CD4-positive, CD25-positive, alpha-beta regulatory T cell (primary cell): Measurements from ENCODE around the gene EFL1. TPM values are rescaled to one million over a fixed set of nuclear protein-coding genes. Genes with fewer than 3 reads are reported as not detected.

Source experiments
- ATAC-seq, 2 donors: fragments of 150-1000 bp; cut with Tn5 transposase; one replicate each; pipeline ENCODE4 v1.10.0; 2021; ENCODE audit warnings: low read depth in 2 of 2, moderate number of reproducible peaks in 2 of 2, moderate library complexity in 1 of 2
- DNase-seq, 3 donors: peaks; one replicate each; pipeline versions ENCODE4 v3.0.0 to v3.0.0-alpha.2; 2012 to 2022; ENCODE audit warnings: mixed read lengths in 1 of 3
- H3K27ac ChIP-seq: one replicate; pipeline ENCODE4 v1.7.0; 2013; ENCODE audit warnings: mild to moderate bottlenecking, low read length; ENCODE audit not compliant: insufficient read depth, poor library complexity, severe bottlenecking
- H3K27me3 ChIP-seq: one replicate; pipeline ENCODE4 v1.7.0; 2013; ENCODE audit warnings: low read length; ENCODE audit not compliant: control insufficient read depth, insufficient read depth
- H3K36me3 ChIP-seq: one replicate; pipeline ENCODE4 v1.7.0; 2013; ENCODE audit warnings: mild to moderate bottlenecking, low read length, moderate library complexity; ENCODE audit not compliant: control insufficient read depth, insufficient read depth
- H3K4me1 ChIP-seq: 2 replicates; pipeline ENCODE4 v1.7.0; 2013; ENCODE audit warnings: mild to moderate bottlenecking, low read length; ENCODE audit not compliant: insufficient read depth, control insufficient read depth, poor library complexity, severe bottlenecking
- H3K4me3 ChIP-seq: one replicate; pipeline ENCODE4 v1.7.0; 2013; ENCODE audit warnings: low read depth, mild to moderate bottlenecking, low read length, moderate library complexity
- H3K9me3 ChIP-seq, 2 experiments: 1 replicate in 1 of 2; 2 replicates in 1 of 2; pipeline ENCODE4 v1.7.0; 2013; ENCODE audit warnings: low read length in 2 of 2, mild to moderate bottlenecking in 1 of 2, moderate library complexity in 1 of 2; ENCODE audit not compliant: control insufficient read depth in 2 of 2
- H3K27ac Mint-ChIP-seq, 3 donors: one replicate each; pipeline ENCODE4 v1.8.0; 2020 to 2022; ENCODE audit warnings: mild to moderate bottlenecking in 3 of 3, mixed read lengths in 3 of 3, moderate library complexity in 2 of 3
- H3K27me3 Mint-ChIP-seq: one replicate; pipeline ENCODE4 v1.8.0; 2022; ENCODE audit warnings: mild to moderate bottlenecking, mixed read lengths
- H3K36me3 Mint-ChIP-seq: one replicate; pipeline ENCODE4 v1.8.0; 2020; ENCODE audit warnings: mixed read lengths
- H3K4me1 Mint-ChIP-seq, 4 donors: one replicate each; pipeline ENCODE4 v1.8.0; 2020 to 2022; ENCODE audit warnings: mixed read lengths in 4 of 4, mild to moderate bottlenecking in 1 of 4
- H3K4me3 Mint-ChIP-seq, 4 donors: one replicate each; pipeline ENCODE4 v1.8.0; 2020 to 2022; ENCODE audit warnings: mild to moderate bottlenecking in 4 of 4, mixed read lengths in 4 of 4, moderate library complexity in 3 of 4
- H3K9me3 Mint-ChIP-seq, 7 donors: one replicate each; pipeline ENCODE4 v1.8.0; 2020 to 2022; ENCODE audit warnings: mixed read lengths in 7 of 7, mild to moderate bottlenecking in 3 of 7, moderate library complexity in 2 of 7
- polyA plus RNA-seq, 4 donors: library from polyadenylated mRNA; unstranded; fragments of 300-500 nt; fragmentation: Illumina TruSeq; gene quantifications; one replicate each; pipeline ENCODE4 v1.2.3, GENCODE V29; 2021
- total RNA-seq: library from RNA; stranded (reverse); gene quantifications from one replicate; pipeline ENCODE4 v1.2.3, GENCODE V29; 2022

EFL1 gene
- total and polyA plus RNA-seq, 5 donors from 2014 or later, result 11.6 to 18.2 (median 16.3) TPM

DNA sequence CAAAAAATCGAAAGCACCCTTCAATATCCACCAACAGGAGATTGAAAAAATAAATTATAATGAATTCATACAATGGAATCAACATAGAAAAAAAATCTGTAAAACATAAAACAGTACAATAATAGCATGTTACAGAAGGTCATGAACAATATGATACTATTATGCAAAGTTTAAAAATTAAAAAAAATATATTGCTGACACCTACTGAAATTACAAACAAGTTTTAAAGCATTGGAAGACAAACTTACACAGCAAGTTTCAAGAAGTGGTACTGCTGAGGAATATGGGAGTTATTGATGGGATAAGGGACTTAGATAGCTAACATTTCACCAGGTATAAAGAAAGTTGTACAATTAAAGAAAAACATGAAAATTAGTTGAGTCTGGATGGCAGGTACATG, 89.4 kb downstream of the EFL1 start:
- H3K27ac Mint-ChIP-seq, result no peak overlapping the region

GRCh38 chr15:82172506-82172905, 90.0 kb downstream of the EFL1 start:
- DNase-seq (no peak), ATAC-seq (no peak)
- H3K27ac Mint-ChIP-seq, result no peak overlapping the region
- no peak overlapping the region for H3K4me3 ChIP-seq
- H3K36me3 ChIP-seq, result no peaks in the 10 kb centered on the region
- H3K9me3 Mint-ChIP-seq, result no peaks in the 10 kb centered on the region
- H3K27me3 Mint-ChIP-seq, result no peaks in the 10 kb centered on the region
- H3K27ac ChIP-seq, result no peak overlapping the region
- H3K4me3 Mint-ChIP-seq, result no peak overlapping the region
- peaks cover 17% of the 10 kb centered on the region for H3K36me3 Mint-ChIP-seq
- H3K27me3 ChIP-seq, result no peaks in the 10 kb centered on the region
- H3K9me3 ChIP-seq, result no peaks in the 10 kb centered on the region
- H3K4me1 Mint-ChIP-seq, result peaks cover 0 to 14% (median 2%) of the 10 kb centered on the region in 4 donors
- H3K4me1 ChIP-seq, result no peaks in the 10 kb centered on the region

More for the DNA sequence above, 89.4 kb downstream of the EFL1 start:
- DNase-seq, result no peak
- H3K9me3 ChIP-seq, result no peaks in the 10 kb centered on the region
- ATAC-seq, result no peak
- Mint-ChIP-seq H3K27me3 (no peaks in the 10 kb centered on the region), H3K4me3 (no peak overlapping the region), H3K4me1 (peaks cover 0 to 19% (median 5%) of the 10 kb centered on the region in 4 donors), H3K9me3 (no peaks in the 10 kb centered on the region), H3K36me3 (peaks cover 17% of the 10 kb centered on the region)
- no peak overlapping the region for H3K4me3 ChIP-seq
- H3K27me3 ChIP-seq, result no peaks in the 10 kb centered on the region
- H3K4me1 ChIP-seq, result no peaks in the 10 kb centered on the region
- H3K27ac ChIP-seq, result no peak overlapping the region
- no peaks in the 10 kb centered on the region for H3K36me3 ChIP-seq

DNA sequence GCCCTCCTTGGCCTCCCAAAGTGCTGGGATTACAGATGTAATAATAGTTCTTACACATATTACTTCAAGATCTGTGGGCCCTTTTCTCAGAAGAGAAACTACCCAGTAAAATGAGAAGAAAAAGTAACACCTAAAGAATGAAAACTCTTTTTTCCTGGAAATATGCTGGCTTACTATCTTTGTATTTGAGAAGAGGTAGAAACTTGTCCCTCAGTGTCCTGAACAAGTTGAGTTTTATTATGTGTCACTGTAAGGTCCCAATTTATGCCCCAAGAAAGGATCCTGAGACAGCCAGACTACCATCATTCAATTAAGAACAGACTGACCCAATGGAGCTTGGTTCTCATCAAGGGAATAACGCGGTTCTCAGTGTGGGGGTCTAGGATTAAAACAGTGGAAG, 93.8 kb downstream of the EFL1 start:
- Mint-ChIP-seq H3K27ac (peak overlapping the region in 2 of 3 donors; percentile 6 to 16), H3K9me3 (no peaks in the 10 kb centered on the region), H3K27me3 (no peaks in the 10 kb centered on the region), H3K36me3 (peaks cover 19% of the 10 kb centered on the region), H3K4me1 (peaks cover 0 to 11% (median 1%) of the 10 kb centered on the region in 4 donors), H3K4me3 (no peak overlapping the region)
- no peak overlapping the region for H3K4me3 ChIP-seq
- peaks cover 3% of the 10 kb centered on the region for H3K36me3 ChIP-seq
- H3K4me1 ChIP-seq, result no peaks in the 10 kb centered on the region
- ATAC-seq (no peak), DNase-seq (peak in 1 of 3 donors; percentile 28)
- no peak overlapping the region for H3K27ac ChIP-seq
- no peaks in the 10 kb centered on the region for H3K27me3 ChIP-seq
- H3K9me3 ChIP-seq, result no peaks in the 10 kb centered on the region

- no peaks in the 10 kb centered on the region for H3K4me1 ChIP-seq
- H3K27ac ChIP-seq, result no peak overlapping the region
- DNase-seq (no peak), ATAC-seq (no peak)
- H3K4me3 Mint-ChIP-seq, result no peak overlapping the region
- peak overlapping the region in 1 of 3 donors; percentile 16 for H3K27ac Mint-ChIP-seq
- H3K27me3 Mint-ChIP-seq, result no peaks in the 10 kb centered on the region
- no peak overlapping the region for H3K4me3 ChIP-seq
- H3K9me3 Mint-ChIP-seq, result no peaks in the 10 kb centered on the region
- no peaks in the 10 kb centered on the region for H3K27me3 ChIP-seq
- H3K36me3 ChIP-seq, result peaks cover 7% of the 10 kb centered on the region
- H3K4me1 Mint-ChIP-seq, result peaks cover 0 to 11% (median 1%) of the 10 kb centered on the region in 4 donors
- peaks cover 19% of the 10 kb centered on the region for H3K36me3 Mint-ChIP-seq
- H3K9me3 ChIP-seq, result no peaks in the 10 kb centered on the region
Measured at GRCh38 chr15:82168296-82168695, 94.2 kb downstream of the EFL1 start.

- Histone ChIP-seq H3K9me3 (no peaks in the 10 kb centered on the region), H3K27ac (no peak overlapping the region), H3K27me3 (no peaks in the 10 kb centered on the region), H3K36me3 (peaks cover 20% of the 10 kb centered on the region), H3K4me3 (no peak overlapping the region), H3K4me1 (no peaks in the 10 kb centered on the region)
- Mint-ChIP-seq H3K27ac (peak overlapping the region in 1 of 3 donors; percentile 24), H3K4me1 (peaks cover 3 to 8% (median 5%) of the 10 kb centered on the region in 4 donors), H3K36me3 (peaks cover 34% of the 10 kb centered on the region), H3K9me3 (no peaks in the 10 kb centered on the region), H3K4me3 (no peak overlapping the region), H3K27me3 (no peaks in the 10 kb centered on the region)
- ATAC-seq, result no peak
- no peak for DNase-seq
Measured at GRCh38 chr15:82165948-82166376, 96.6 kb downstream of the EFL1 start.

DNA sequence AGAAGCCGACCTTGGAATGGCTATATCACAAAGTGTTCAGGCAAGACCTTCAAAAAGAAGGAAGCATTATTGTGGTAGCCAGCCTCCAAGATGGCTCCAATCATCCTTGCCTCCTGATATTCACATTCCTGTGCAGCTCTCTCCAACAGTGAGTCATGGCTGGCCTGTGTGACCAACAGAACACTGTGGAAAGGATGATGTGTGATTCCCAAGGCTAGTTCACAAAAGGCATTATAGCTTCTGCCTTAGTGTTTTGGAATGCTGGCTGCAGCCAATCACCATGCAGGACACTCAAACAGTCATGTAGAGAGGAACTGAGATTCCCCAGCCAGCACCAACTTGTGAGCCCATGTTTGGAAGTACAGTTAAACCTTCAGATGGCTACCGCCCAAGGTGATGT, 102.6 kb downstream of the EFL1 start:
- H3K27ac ChIP-seq, result no peak overlapping the region
- no peaks in the 10 kb centered on the region for H3K27me3 ChIP-seq
- H3K4me1 ChIP-seq, result no peaks in the 10 kb centered on the region
- no peaks in the 10 kb centered on the region for H3K9me3 Mint-ChIP-seq
- peaks cover 37% of the 10 kb centered on the region for H3K36me3 ChIP-seq
- H3K9me3 ChIP-seq, result no peaks in the 10 kb centered on the region
- H3K36me3 Mint-ChIP-seq, result peaks cover 52% of the 10 kb centered on the region
- H3K27me3 Mint-ChIP-seq, result no peaks in the 10 kb centered on the region
- peaks cover 0 to 11% (median 3%) of the 10 kb centered on the region in 4 donors for H3K4me1 Mint-ChIP-seq
- no peak overlapping the region for H3K4me3 ChIP-seq
- no peak overlapping the region for H3K27ac Mint-ChIP-seq
- H3K4me3 Mint-ChIP-seq, result no peak overlapping the region
- DNase-seq (no peak), ATAC-seq (no peak)

GRCh38 chr15:82158811-82159210, 103.7 kb downstream of the EFL1 start:
- no peak for ATAC-seq
- Histone ChIP-seq H3K9me3 (no peaks in the 10 kb centered on the region), H3K27me3 (no peaks in the 10 kb centered on the region), H3K4me3 (no peak overlapping the region), H3K36me3 (peaks cover 34% of the 10 kb centered on the region), H3K4me1 (no peaks in the 10 kb centered on the region), H3K27ac (no peak overlapping the region)
- Mint-ChIP-seq H3K27me3 (no peaks in the 10 kb centered on the region), H3K4me3 (no peak overlapping the region), H3K36me3 (peaks cover 49% of the 10 kb centered on the region), H3K9me3 (no peaks in the 10 kb centered on the region), H3K27ac (no peak overlapping the region), H3K4me1 (peaks cover 0 to 11% (median 3%) of the 10 kb centered on the region in 4 donors)
- DNase-seq, result no peak

DNA sequence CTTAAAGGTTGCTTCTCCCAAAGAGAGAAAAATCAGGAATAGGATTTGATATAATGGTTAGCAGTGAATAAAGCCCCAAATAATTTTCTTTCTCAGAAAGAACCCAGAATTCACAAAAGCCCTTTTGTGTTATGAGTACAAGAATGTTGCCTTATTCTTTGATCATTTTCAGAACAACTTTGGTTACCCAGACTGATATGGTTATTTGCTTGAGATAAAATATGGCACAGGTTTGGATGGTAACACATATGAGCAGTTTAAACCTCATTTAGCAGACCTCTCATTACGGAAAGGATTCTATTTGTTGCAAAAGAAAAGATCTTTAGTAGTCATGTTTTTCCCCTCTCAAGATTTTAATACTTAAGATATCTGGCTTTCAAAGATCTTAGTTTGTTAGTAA, 111.9 kb downstream of the EFL1 start:
- no peak overlapping the region for H3K4me3 Mint-ChIP-seq
- no peak for ATAC-seq
- H3K27ac Mint-ChIP-seq, result no peak overlapping the region

More for the DNA sequence above, 111.9 kb downstream of the EFL1 start:
- H3K27me3 Mint-ChIP-seq, result no peaks in the 10 kb centered on the region
- H3K4me1 ChIP-seq, result no peaks in the 10 kb centered on the region
- no peak overlapping the region for H3K27ac ChIP-seq
- H3K36me3 Mint-ChIP-seq, result peaks cover 40% of the 10 kb centered on the region
- DNase-seq, result no peak
- H3K4me1 Mint-ChIP-seq, result peaks cover 0 to 6% (median 0%) of the 10 kb centered on the region in 4 donors
- no peaks in the 10 kb centered on the region for H3K27me3 ChIP-seq
- H3K9me3 Mint-ChIP-seq, result no peaks in the 10 kb centered on the region
- H3K4me3 ChIP-seq, result no peak overlapping the region
- no peaks in the 10 kb centered on the region for H3K9me3 ChIP-seq
- peaks cover 12% of the 10 kb centered on the region for H3K36me3 ChIP-seq
